H1 (cell line): Measurements from ENCODE around the gene MCUR1. TPM values are rescaled to one million over a fixed set of nuclear protein-coding genes. Genes with fewer than 3 reads are reported as not detected.

Experiments
- CTCF ChIA-PET: fragments of 300-600 bp; sonication (Branson Sonifier 250); formaldehyde crosslinking; loops from one replicate; lab custom pipeline; 2021; ENCODE audit not compliant: partially characterized antibody; lab: Charles Lee
- POLR2A ChIA-PET: fragments of 300-600 bp; sonication (Branson Sonifier 250); formaldehyde crosslinking; loops from one replicate; lab custom pipeline; 2021; ENCODE audit warnings: inconsistent platforms; ENCODE audit not compliant: partially characterized antibody; lab: Charles Lee
- DNase-seq, 2 experiments: peaks; one replicate each; pipeline versions ENCODE4 v3.0.0 to v3.0.0-alpha.2; 2010 to 2022; ENCODE audit warnings: low spot score in 2 of 2, low read depth in 1 of 2, mixed read lengths in 1 of 2
- FAIRE-seq: peaks from 2 replicates; lab custom pipeline; 2011; peaks lifted over from hg19 to GRCh38; lab: Jason Lieb, UNC
- H2AFZ ChIP-seq: 2 replicates; pipeline ENCODE4 v1.8.1; 2012; ENCODE audit warnings: low read length, inconsistent platforms
- H2AK5ac ChIP-seq: 2 replicates; pipeline ENCODE4 v1.6.1; 2013; ENCODE audit warnings: low read depth, low read length
- H2BK120ac ChIP-seq: replicated peaks from 2 replicates; pipeline ENCODE3; 2013; ENCODE audit warnings: low read depth, low read length, inconsistent platforms
- H2BK12ac ChIP-seq: 2 replicates; pipeline ENCODE4 v1.6.1; 2013; ENCODE audit warnings: low read depth, low read length
- H2BK15ac ChIP-seq: 2 replicates; pipeline ENCODE4 v1.6.1; 2013; ENCODE audit warnings: low read length
- H2BK20ac ChIP-seq: 2 replicates; pipeline ENCODE4 v1.6.1; 2013; ENCODE audit warnings: low read length
- H2BK5ac ChIP-seq: 2 replicates; pipeline ENCODE4 v1.6.1; 2013; ENCODE audit warnings: low read depth, low read length
- H3K14ac ChIP-seq: 2 replicates; pipeline ENCODE4 v1.6.1; 2013; ENCODE audit warnings: inconsistent platforms; ENCODE audit not compliant: insufficient read length
- H3K18ac ChIP-seq: 2 replicates; pipeline ENCODE4 v1.6.1; 2013; ENCODE audit warnings: low read length; ENCODE audit errors: extremely low read depth
- H3K23ac ChIP-seq: 2 replicates; pipeline ENCODE4 v1.6.1; 2013; ENCODE audit warnings: inconsistent platforms; ENCODE audit not compliant: insufficient read length
- H3K23me2 ChIP-seq: 2 replicates; pipeline ENCODE4 v1.6.1; 2013; ENCODE audit warnings: low read depth, low read length
- H3K27ac ChIP-seq: 2 replicates; pipeline ENCODE4 v1.6.1; 2011; ENCODE audit warnings: low read depth, low read length, inconsistent platforms
- H3K27me3 ChIP-seq, 4 experiments: replicated peaks in 1 of 4; 1 replicate in 1 of 4; 2 replicates in 3 of 4; pipeline versions ENCODE4 v1.6.1 to v1.8.1; 2011 to 2013; ENCODE audit warnings: low read length in 3 of 4, mild to moderate bottlenecking in 3 of 4, inconsistent platforms in 2 of 4, mixed read lengths in 2 of 4, moderate library complexity in 1 of 4; ENCODE audit not compliant: control insufficient read depth in 3 of 4, insufficient read depth in 3 of 4; ENCODE audit errors: extremely low read depth in 1 of 4
- H3K36me3 ChIP-seq, 4 experiments: 2 replicates each; pipeline versions ENCODE4 v1.6.1 to v1.8.1; 2011 to 2013; ENCODE audit warnings: mild to moderate bottlenecking in 4 of 4, low read length in 3 of 4, moderate library complexity in 2 of 4, control low read depth in 1 of 4, inconsistent platforms in 1 of 4; ENCODE audit not compliant: insufficient read depth in 4 of 4, control insufficient read depth in 2 of 4
- H3K4ac ChIP-seq: replicated peaks from 2 replicates; pipeline ENCODE3; 2013; ENCODE audit warnings: low read length, low read depth, mixed read lengths, inconsistent platforms; ENCODE audit not compliant: insufficient read length
- H3K4me1 ChIP-seq, 4 experiments: replicated peaks in 1 of 4; 1 replicate in 1 of 4; 2 replicates in 3 of 4; pipeline versions ENCODE4 v1.6.1 to v1.8.1; 2011 to 2013; ENCODE audit warnings: low read length in 3 of 4, inconsistent platforms in 2 of 4, mixed read lengths in 1 of 4; ENCODE audit not compliant: insufficient read depth in 4 of 4, control insufficient read depth in 3 of 4
- H3K4me2 ChIP-seq, 2 experiments: 2 replicates each; pipeline versions ENCODE4 v1.6.1 to v1.8.1; 2011 to 2013; ENCODE audit warnings: low read depth in 2 of 2, low read length in 2 of 2, control low read depth in 1 of 2, inconsistent platforms in 1 of 2, mild to moderate bottlenecking in 1 of 2; ENCODE audit not compliant: insufficient read depth in 1 of 2
- H3K4me3 ChIP-seq, 4 experiments: fragments of 200-600, 300-600 bp in 1 of 4; sonication (generic), shearing (Covaris generic), sonication (Bioruptor Twin) in 1 of 4; 2 replicates each; pipeline versions ENCODE4 v1.5.1 to v1.8.1; 2011 to 2016; ENCODE audit warnings: low read length in 4 of 4, low read depth in 3 of 4, control low read depth in 2 of 4, inconsistent platforms in 2 of 4, mild to moderate bottlenecking in 2 of 4, mixed read lengths in 1 of 4, moderate library complexity in 1 of 4; ENCODE audit not compliant: insufficient read depth in 2 of 4; ENCODE audit errors: extremely low read depth in 1 of 4
- H3K56ac ChIP-seq: replicated peaks from 2 replicates; pipeline ENCODE3; 2013; ENCODE audit warnings: low read depth, mild to moderate bottlenecking, mixed read lengths, low read length, inconsistent platforms; ENCODE audit not compliant: insufficient read length
- H3K79me1 ChIP-seq: 2 replicates; pipeline ENCODE4 v1.6.1; 2013; ENCODE audit warnings: low read depth, low read length, control low read depth
- H3K79me2 ChIP-seq, 2 experiments: 2 replicates each; pipeline versions ENCODE4 v1.6.1 to v1.8.1; 2012 to 2013; ENCODE audit warnings: low read length in 2 of 2, mild to moderate bottlenecking in 2 of 2, inconsistent platforms in 1 of 2; ENCODE audit not compliant: insufficient read depth in 2 of 2, control insufficient read depth in 1 of 2
- H3K9ac ChIP-seq, 4 experiments: replicated peaks in 1 of 4; 1 replicate in 1 of 4; 2 replicates in 3 of 4; pipeline versions ENCODE4 v1.6.1 to v1.8.1; 2011 to 2013; ENCODE audit warnings: low read depth in 3 of 4, low read length in 3 of 4, control low read depth in 2 of 4, mild to moderate bottlenecking in 2 of 4, moderate library complexity in 2 of 4, inconsistent platforms in 1 of 4; ENCODE audit errors: extremely low read depth in 1 of 4
- H3K9me3 ChIP-seq, 2 experiments: 2 replicates each; pipeline versions ENCODE4 v1.6.1 to v1.8.1; 2012 to 2013; ENCODE audit warnings: mild to moderate bottlenecking in 2 of 2, moderate library complexity in 2 of 2, control low read depth in 1 of 2, inconsistent platforms in 1 of 2, low read depth in 1 of 2, low read length in 1 of 2, mixed read lengths in 1 of 2; ENCODE audit not compliant: insufficient read depth in 2 of 2
- H4K20me1 ChIP-seq, 2 experiments: replicated peaks in 1 of 2; 2 replicates each; pipeline versions ENCODE3 to v1.8.1; 2011 to 2013; ENCODE audit warnings: inconsistent platforms in 2 of 2, low read length in 2 of 2, mild to moderate bottlenecking in 1 of 2; ENCODE audit not compliant: insufficient read depth in 2 of 2, control insufficient read depth in 1 of 2
- H4K5ac ChIP-seq: 2 replicates; pipeline ENCODE4 v1.6.1; 2013; ENCODE audit warnings: low read length, low read depth, mixed read lengths, inconsistent platforms; ENCODE audit not compliant: insufficient read length
- H4K8ac ChIP-seq: 2 replicates; pipeline ENCODE4 v1.8.0; 2013; ENCODE audit warnings: mild to moderate bottlenecking, moderate library complexity, low read length, inconsistent platforms; ENCODE audit not compliant: insufficient read depth; ENCODE audit errors: extremely low read depth
- H4K91ac ChIP-seq: replicated peaks from 2 replicates; pipeline ENCODE3; 2013; ENCODE audit warnings: low read length, mixed read lengths, inconsistent platforms; ENCODE audit not compliant: insufficient read length
- CHD1 ChIP-seq: IDR thresholded peaks from 2 replicates; pipeline ENCODE4 v1.6.1; 2012; ENCODE audit warnings: low read depth, low read length, improper control_type of control experiment
- CREB1 ChIP-seq: IDR thresholded peaks from 2 replicates; pipeline ENCODE4 v1.6.1; 2012; ENCODE audit warnings: inconsistent platforms
- FOSL1 ChIP-seq: IDR thresholded peaks from 2 replicates; pipeline ENCODE4 v1.6.1; 2011; ENCODE audit warnings: mild to moderate bottlenecking, low read depth, low read length, moderate library complexity; ENCODE audit not compliant: insufficient read depth
- GABPA ChIP-seq: IDR thresholded peaks from 2 replicates; pipeline ENCODE4 v1.6.1; 2011; ENCODE audit warnings: mild to moderate bottlenecking, low read length, moderate library complexity, borderline replicate concordance; ENCODE audit not compliant: insufficient read depth
- HDAC2 ChIP-seq, 2 experiments: fragments of 300-600 bp in 1 of 2; sonication (generic) in 1 of 2; IDR thresholded peaks; 2 replicates each; pipeline ENCODE4 v1.6.1; 2011 to 2012; ENCODE audit warnings: low read depth in 2 of 2, low read length in 2 of 2, mild to moderate bottlenecking in 2 of 2, moderate library complexity in 2 of 2, borderline replicate concordance in 1 of 2, inconsistent platforms in 1 of 2
- KDM1A ChIP-seq: fragments of 200-600, 300-600 bp; sonication (generic); IDR thresholded peaks from 2 replicates; pipeline ENCODE4 v1.7.1; 2016; ENCODE audit warnings: mild to moderate bottlenecking, low read length, borderline replicate concordance
- MAFK ChIP-seq: IDR thresholded peaks from 2 replicates; pipeline ENCODE4 v1.6.1; 2012; ENCODE audit warnings: low read depth, mild to moderate bottlenecking, improper control_type of control experiment, low read length
- NRF1 ChIP-seq: IDR thresholded peaks from 2 replicates; pipeline ENCODE4 v1.6.1; 2011; ENCODE audit warnings: mild to moderate bottlenecking, low read depth, low read length, improper control_type of control experiment
- POLR2A ChIP-seq, 2 experiments: IDR thresholded peaks; 1 replicate in 1 of 2; 2 replicates in 1 of 2; pipeline ENCODE4 v1.6.1; 2011; ENCODE audit warnings: low read depth in 2 of 2, low read length in 2 of 2, mild to moderate bottlenecking in 2 of 2; ENCODE audit errors: control extremely low read depth in 1 of 2
- RAD21 ChIP-seq, 2 experiments: IDR thresholded peaks in 1 of 2; conservative IDR thresholded peaks in 1 of 2; 2 replicates each; pipeline ENCODE4 v1.6.1; 2011; ENCODE audit warnings: low read depth in 2 of 2, low read length in 2 of 2, improper control_type of control experiment in 1 of 2, inconsistent platforms in 1 of 2, mild to moderate bottlenecking in 1 of 2, moderate library complexity in 1 of 2
- RBBP5 ChIP-seq: IDR thresholded peaks from 2 replicates; pipeline ENCODE4 v1.7.1; 2012; ENCODE audit warnings: low read depth, mild to moderate bottlenecking, inconsistent platforms, low read length, moderate library complexity, borderline replicate concordance
- TAF7 ChIP-seq: optimal IDR thresholded peaks from 2 replicates; pipeline ENCODE3; 2011; ENCODE audit warnings: low read depth, mild to moderate bottlenecking, inconsistent platforms, low read length, moderate library complexity, borderline replicate concordance
- WGBS, 2 experiments: shearing (Covaris generic) in 1 of 2; methylation state at CpG; one replicate each; pipeline versions ENCODE4 v1.1.6 to v1.1.7; 2013 to 2015; ENCODE audit warnings: low lambda C conversion rate in 2 of 2, mixed read lengths in 2 of 2, inconsistent platforms in 1 of 2, low coverage in 1 of 2, missing lambda C conversion rate in 1 of 2; ENCODE audit not compliant: insufficient replicate concordance in 2 of 2, insufficient coverage in 1 of 2, insufficient read length in 1 of 2; ENCODE audit errors: extremely low coverage in 1 of 2, missing lambda C conversion rate in 1 of 2; 5-methylcytosine and 5-hydroxymethylcytosine counted together
- polyA plus RNA-seq, 7 experiments: library from polyadenylated mRNA; depleted of rRNA in 3 of 7; stranded (reverse) in 5 of 7; unstranded in 2 of 7; fragments of >200 nt in 5 of 7; fragments of 200-250 nt in 2 of 7; gene quantifications; 1 replicate in 5 of 7; 2 replicates in 1 of 7; 4 replicates in 1 of 7; pipeline versions ENCODE4 v1.2.1 to v1.2.3, GENCODE V29; 2011 to 2013; ENCODE audit warnings: missing spikeins in 2 of 7, mixed read lengths in 2 of 7
- total RNA-seq: library from RNA; stranded (reverse); fragmentation: NEBNext Ultra II Directional; extraction: Animal tissue kit (Norgen Biotek cat#: 25700); gene quantifications from 2 replicates; pipeline ENCODE4 v1.2.1, GENCODE V29; 2021
- TF ChIP-seq, protein P1 (sequence below): IDR thresholded peaks from 2 replicates; pipeline ENCODE4 v1.6.1; 2012; ENCODE audit warnings: inconsistent platforms

MCUR1 gene
- total and polyA plus RNA-seq, 2 of the 8 experiments (the other 6 are each of a cell fraction or from before 2014, with no cell fraction given), result 9.6 to 37.3 TPM

DNA sequence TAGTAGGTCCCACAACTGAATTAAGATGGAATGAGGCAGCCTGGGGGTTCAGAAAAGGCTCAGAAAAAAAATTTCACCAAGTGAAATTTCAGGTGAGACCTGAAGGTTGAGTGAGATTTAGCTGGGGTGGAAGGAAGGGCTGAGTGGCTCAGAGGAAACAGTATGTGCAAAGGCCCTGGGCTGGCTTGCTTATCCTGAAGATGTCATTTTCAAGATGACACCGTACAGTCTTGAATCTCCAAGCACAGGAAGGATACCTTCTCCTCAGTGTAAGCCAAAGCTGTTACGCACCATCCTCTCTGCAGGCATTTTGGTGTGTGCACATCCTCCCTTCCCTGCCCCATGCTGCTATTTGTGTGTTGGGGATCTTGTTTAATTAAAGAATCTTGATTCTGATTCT lies 59.7 kb downstream of the MCUR1 start:
- no peak overlapping the region for H3K23ac ChIP-seq
- FAIRE-seq (no peak), DNase-seq (no peak)
- no peak overlapping the region for H3K18ac ChIP-seq
- H3K4me3 ChIP-seq, result no peak overlapping the region
- ChIA-PET CTCF (no interaction called here), POLR2A (no interaction called here)
- no peaks in the 10 kb centered on the region for H3K4me1 ChIP-seq
- H4K91ac ChIP-seq, result no peak overlapping the region
- no peaks in the 10 kb centered on the region for H3K23me2 ChIP-seq
- H2BK120ac ChIP-seq, result no peak overlapping the region
- H3K9ac ChIP-seq, result no peak overlapping the region
- TF ChIP-seq, protein P1, sequence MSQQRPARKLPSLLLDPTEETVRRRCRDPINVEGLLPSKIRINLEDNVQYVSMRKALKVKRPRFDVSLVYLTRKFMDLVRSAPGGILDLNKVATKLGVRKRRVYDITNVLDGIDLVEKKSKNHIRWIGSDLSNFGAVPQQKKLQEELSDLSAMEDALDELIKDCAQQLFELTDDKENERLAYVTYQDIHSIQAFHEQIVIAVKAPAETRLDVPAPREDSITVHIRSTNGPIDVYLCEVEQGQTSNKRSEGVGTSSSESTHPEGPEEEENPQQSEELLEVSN, result no peak
- TF ChIP-seq HDAC2 (IDR thresholded peaks at IDR 0.05; ENCODE audit: borderline replicate concordance in 1 of 2, low read depth in 2 of 2, low read length in 2 of 2), result no peak
- no peak for TF ChIP-seq CHD1
- TF ChIP-seq KDM1A, result no peak
- TF ChIP-seq GABPA, result no peak
- no peak for TF ChIP-seq FOSL1
- TF ChIP-seq RBBP5, result no peak
- TF ChIP-seq CREB1, result no peak
- TF ChIP-seq RAD21 (IDR thresholded peaks at IDR 0.05 in 1 of 2, conservative IDR thresholded peaks at IDR 0.05 in 1 of 2; ENCODE audit: low read depth in 2 of 2, low read length in 2 of 2), result no peak
- no peak for TF ChIP-seq MAFK
- no peak for TF ChIP-seq TAF7
- TF ChIP-seq NRF1, result no peak
- TF ChIP-seq POLR2A (IDR thresholded peaks at IDR 0.05; ENCODE audit: control extremely low read depth in 1 of 2, low read depth in 2 of 2, low read length in 2 of 2), result no peak
- no peak overlapping the region for H2AFZ ChIP-seq
- H4K5ac ChIP-seq, result no peak overlapping the region
- H4K8ac ChIP-seq, result no peak overlapping the region
- no peak overlapping the region for H2BK15ac ChIP-seq
- H2BK5ac ChIP-seq, result no peak overlapping the region
- H3K79me1 ChIP-seq, result no peaks in the 10 kb centered on the region
- H2BK20ac ChIP-seq, result no peak overlapping the region
- H3K27ac ChIP-seq, result no peak overlapping the region
- H2AK5ac ChIP-seq, result no peak overlapping the region
- H3K36me3 ChIP-seq, result no peaks in the 10 kb centered on the region
- no peak overlapping the region for H3K14ac ChIP-seq
- no peaks in the 10 kb centered on the region for H4K20me1 ChIP-seq
- H3K79me2 ChIP-seq, result no peaks in the 10 kb centered on the region
- no peak overlapping the region for H3K4ac ChIP-seq
- 93% methylated on average over 2 of the region's 2 CpGs; no CpG with 5 or more reads in 1 of the 2 experiments for WGBS, 2 experiments
- H3K4me2 ChIP-seq, result no peak overlapping the region
- no peak overlapping the region for H3K56ac ChIP-seq
- H2BK12ac ChIP-seq, result no peak overlapping the region
- no peaks in the 10 kb centered on the region for H3K27me3 ChIP-seq
- no peaks in the 10 kb centered on the region for H3K9me3 ChIP-seq
